ENCODE measurements around the gene OR2C1. TPM values are rescaled to one million over a fixed set of nuclear protein-coding genes. Genes with fewer than 3 reads are reported as not detected.

OR2C1 gene
- total RNA-seq, 1 experiment from 2014 or later, result not detected

- no peak for DNase-seq
- no CpG with 5 or more reads among the region's 10 CpGs for WGBS (ENCODE audit: extremely low coverage, insufficient read length, low lambda C conversion rate)
- no peak overlapping the region for H4K91ac ChIP-seq (ENCODE audit: insufficient read length, low read depth, low read length)
- no peak overlapping the region for H3K4ac ChIP-seq (ENCODE audit: low read depth, low read length)
- H3K23ac ChIP-seq (ENCODE audit: insufficient read length, low read depth, low read length), result no peak overlapping the region
- H2BK5ac ChIP-seq (ENCODE audit: insufficient read length, low read length), result no peak overlapping the region
- peaks cover 70 to 77% of the 10 kb centered on the region in 2 experiments for H3K9me3 Mint-ChIP-seq
- H3K23me2 ChIP-seq (ENCODE audit: insufficient read length, low read depth, low read length, poor library complexity, severe bottlenecking), result no peaks in the 10 kb centered on the region
- no peaks in the 10 kb centered on the region for H4K20me1 ChIP-seq (ENCODE audit: control insufficient read depth, insufficient read depth, insufficient read length)
- no peak overlapping the region for H4K5ac ChIP-seq (ENCODE audit: insufficient read length, low read depth, low read length)
- TF ChIP-seq CTCF (conservative IDR thresholded peaks at IDR 0.05), result no peak
- no peak overlapping the region for H3K27ac Mint-ChIP-seq
- no peaks in the 10 kb centered on the region for H3K4me1 Mint-ChIP-seq
- no peak overlapping the region for H2BK20ac ChIP-seq (ENCODE audit: low read depth, low read length, poor library complexity, severe bottlenecking)
- no peak overlapping the region for H3K9ac ChIP-seq (ENCODE audit: extremely low read depth, insufficient read length, low read length)
- H3K14ac ChIP-seq (ENCODE audit: insufficient read depth, low read length), result no peak overlapping the region
- H3K27me3 ChIP-seq (ENCODE audit: insufficient read depth, low read length), result no peaks in the 10 kb centered on the region
- H3K56ac ChIP-seq (ENCODE audit: insufficient read length, low read depth, low read length), result no peak overlapping the region
- H2AK5ac ChIP-seq (ENCODE audit: insufficient read length, low read length), result no peak overlapping the region
- H3K4me2 ChIP-seq (ENCODE audit: insufficient read depth, insufficient read length, low read length), result no peak overlapping the region
- no peak overlapping the region for H3K4me3 Mint-ChIP-seq
- H3K79me1 ChIP-seq (ENCODE audit: insufficient read depth, low read depth, low read length, poor library complexity, severe bottlenecking), result no peaks in the 10 kb centered on the region
- no peak overlapping the region for H2BK120ac ChIP-seq (ENCODE audit: low read depth, low read length, poor library complexity, severe bottlenecking)
- H4K8ac ChIP-seq (replicated peaks; ENCODE audit: insufficient read length, low read depth, low read length), result no peak overlapping the region
- H3K79me2 ChIP-seq (ENCODE audit: insufficient read depth, low read length), result no peaks in the 10 kb centered on the region
- no peak overlapping the region for H2BK12ac ChIP-seq (ENCODE audit: insufficient read length, low read depth, low read length)
- H2AFZ ChIP-seq (ENCODE audit: low read length), result no peak overlapping the region
- H3K36me3 Mint-ChIP-seq (ENCODE audit: insufficient read depth in 1 of 3, low read depth in 3 of 3), result peaks cover 0 to 2% (median 0%) of the 10 kb centered on the region in 3 experiments; a peak in 1 of 7 replicates
- no peak overlapping the region for H2BK15ac ChIP-seq (ENCODE audit: low read depth, low read length)
- H3K27me3 Mint-ChIP-seq (ENCODE audit: low read depth), result peaks cover 44% of the 10 kb centered on the region
- peaks cover 6% of the 10 kb centered on the region for H3K9me3 ChIP-seq (ENCODE audit: control insufficient read depth, low read depth, low read length)
- no peak overlapping the region for H3T11ph ChIP-seq (ENCODE audit: low read length)
- H3K4me1 ChIP-seq (ENCODE audit: insufficient read depth, low read length), result no peaks in the 10 kb centered on the region
- no peak overlapping the region for H3K27ac ChIP-seq (ENCODE audit: insufficient read length, low read depth, low read length)
- H3K18ac ChIP-seq (ENCODE audit: insufficient read length, low read depth, low read length), result no peak overlapping the region
These were observed 429 bp downstream of the OR2C1 start for GRCh38 chr16:3356118-3356517.

All from H9 (cell line).